HCT116 (cell line): ENCODE measurements around the gene FAM171A1. TPM values are rescaled to one million over a fixed set of nuclear protein-coding genes. Genes with fewer than 3 reads are reported as not detected.

ENCODE experiments used
- ATAC-seq: fragments of 200-7000 bp; cut with Tn5 transposase; 2 replicates; pipeline ENCODE4 v1.9.1; 2020; ENCODE audit warnings: mild to moderate bottlenecking, moderate library complexity
- BruUV-seq: library from RNA; stranded (reverse); fragments of 400-500 nt; replicated peaks from 2 replicates; lab custom pipeline; 2021; lab: Mats Ljungman, UMichigan
- CTCF ChIA-PET: fragments of 300-600 bp; sonication (Branson Sonifier 250); formaldehyde crosslinking; loops from one replicate; lab custom pipeline; 2021; ENCODE audit warnings: antibody characterized with exemption; lab: Charles Lee
- POLR2A ChIA-PET: fragments of 300-600, 350-600 bp; sonication (Branson Sonifier 250); formaldehyde crosslinking; loops from one replicate; lab custom pipeline; 2021; ENCODE audit warnings: antibody characterized with exemption; lab: Charles Lee
- RAD21 ChIA-PET, 2 experiments: fragments of 300-600 bp; sonication (Branson Sonifier 250); formaldehyde crosslinking; loops; one replicate each; lab custom pipeline; 2023; ENCODE audit warnings: low total read pairs in 2 of 2; ENCODE audit not compliant: uncharacterized antibody in 2 of 2, unreplicated experiment in 2 of 2, low non-redundant PET in 1 of 2; lab: Charles Lee
- DNase-seq: peaks from one replicate; pipeline ENCODE4 v3.0.0-alpha.2; 2010; ENCODE audit warnings: low read depth, low spot score
- H2AFZ ChIP-seq: fragments of 200-600 bp; shearing (Covaris generic), sonication (generic); 2 replicates; pipeline ENCODE4 v1.6.1; 2017; ENCODE audit warnings: low read depth, mixed run types, mixed read lengths, antibody characterized with exemption, low read length; ENCODE audit not compliant: poor library complexity, severe bottlenecking
- H3K27ac ChIP-seq: 2 replicates; pipeline ENCODE4 v1.5.1; 2012; ENCODE audit warnings: low read depth, low read length
- H3K27me3 ChIP-seq: fragments of 200-600 bp; sonication (generic); 2 replicates; pipeline ENCODE4 v1.6.1; 2016; ENCODE audit warnings: mixed run types, low read length, mixed read lengths; ENCODE audit not compliant: insufficient read depth
- H3K36me3 ChIP-seq, 2 experiments: fragments of 200-500 bp in 1 of 2; fragments of 200-600 bp in 1 of 2; sonication (Bioruptor generic) in 1 of 2; sonication (generic) in 1 of 2; 2 replicates each; pipeline versions ENCODE4 v1.5.1 to v1.6.1; 2014 to 2016; ENCODE audit warnings: low read length in 2 of 2, inconsistent platforms in 1 of 2, mixed read lengths in 1 of 2, mixed run types in 1 of 2; ENCODE audit not compliant: insufficient read depth in 2 of 2, control insufficient read depth in 1 of 2
- H3K4me1 ChIP-seq, 2 experiments: fragments of 200-600 bp in 1 of 2; sonication (generic) in 1 of 2; 2 replicates each; pipeline versions ENCODE4 v1.5.1 to v1.6.1; 2012 to 2017; ENCODE audit warnings: low read length in 2 of 2, inconsistent platforms in 1 of 2, mild to moderate bottlenecking in 1 of 2, mixed read lengths in 1 of 2, mixed run types in 1 of 2, moderate library complexity in 1 of 2; ENCODE audit not compliant: insufficient read depth in 2 of 2, control insufficient read depth in 1 of 2
- H3K4me2 ChIP-seq: fragments of 200-600 bp; sonication (generic); 2 replicates; pipeline ENCODE4 v1.6.1; 2017; ENCODE audit warnings: mixed run types, low read length, mixed read lengths
- H3K4me3 ChIP-seq, 2 experiments: fragments of 200-600 bp in 1 of 2; sonication (generic) in 1 of 2; replicated peaks in 1 of 2; 2 replicates each; pipeline ENCODE4 v1.5.1; 2011 to 2016; ENCODE audit warnings: low read length in 2 of 2, control low read depth in 1 of 2, low read depth in 1 of 2, mild to moderate bottlenecking in 1 of 2, mixed read lengths in 1 of 2, mixed run types in 1 of 2
- H3K79me2 ChIP-seq: fragments of 200-600 bp; sonication (generic); 2 replicates; pipeline ENCODE4 v1.6.1; 2017; ENCODE audit warnings: mild to moderate bottlenecking, mixed run types, low read length, moderate library complexity, mixed read lengths; ENCODE audit not compliant: insufficient read depth
- H3K9ac ChIP-seq: fragments of 200-600 bp; sonication (generic); 2 replicates; pipeline ENCODE4 v1.6.1; 2016; ENCODE audit warnings: low read length, mixed read lengths
- H3K9me2 ChIP-seq: fragments of 200-600 bp; sonication (generic), shearing (Covaris generic); 2 replicates; pipeline ENCODE4 v1.6.1; 2017; ENCODE audit warnings: mixed run types, mild to moderate bottlenecking, moderate library complexity; ENCODE audit not compliant: insufficient read depth
- H3K9me3 ChIP-seq, 2 experiments: fragments of 200-500 bp in 1 of 2; fragments of 200-600 bp in 1 of 2; sonication (Bioruptor generic) in 1 of 2; sonication (generic) in 1 of 2; 2 replicates each; pipeline ENCODE4 v1.6.1; 2014 to 2017; ENCODE audit warnings: low read length in 2 of 2, mixed read lengths in 2 of 2, inconsistent platforms in 1 of 2, low read depth in 1 of 2, mild to moderate bottlenecking in 1 of 2, mixed run types in 1 of 2, moderate library complexity in 1 of 2; ENCODE audit not compliant: control insufficient read depth in 1 of 2, insufficient read depth in 1 of 2
- H4K20me1 ChIP-seq: fragments of 200-600 bp; sonication (generic), shearing (Covaris generic); 2 replicates; pipeline ENCODE4 v1.6.1; 2017; ENCODE audit warnings: mixed run types, mild to moderate bottlenecking, moderate library complexity; ENCODE audit not compliant: insufficient read depth
- ATF3 ChIP-seq: IDR thresholded peaks from 2 replicates; pipeline ENCODE4 v1.6.1; 2012
- CBX3 ChIP-seq: IDR thresholded peaks from 2 replicates; pipeline ENCODE4 v1.6.1; 2012; ENCODE audit warnings: low read depth
- CTCF ChIP-seq, 3 experiments: fragments of 200-600 bp in 1 of 3; sonication (generic) in 1 of 3; IDR thresholded peaks in 2 of 3; conservative IDR thresholded peaks in 1 of 3; 2 replicates each; pipeline ENCODE4 v1.5.1; 2012 to 2017; ENCODE audit warnings: low read depth in 2 of 3, low read length in 2 of 3, antibody characterized with exemption in 1 of 3, borderline replicate concordance in 1 of 3, control low read depth in 1 of 3, mild to moderate bottlenecking in 1 of 3, mixed read lengths in 1 of 3, mixed run types in 1 of 3, moderate library complexity in 1 of 3; ENCODE audit not compliant: insufficient read depth in 1 of 3
- EGR1 ChIP-seq: IDR thresholded peaks from 2 replicates; pipeline ENCODE4 v1.6.1; 2012; ENCODE audit warnings: low read depth
- ELF1 ChIP-seq: IDR thresholded peaks from 2 replicates; pipeline ENCODE4 v1.6.1; 2012; ENCODE audit warnings: low read depth, borderline replicate concordance
- EZH2 ChIP-seq: fragments of 200-600 bp; sonication (generic); IDR thresholded peaks from 2 replicates; pipeline ENCODE4 v1.6.1; 2017; ENCODE audit warnings: antibody characterized with exemption, mixed run types
- EZH2phosphoT487 ChIP-seq: fragments of 200-600 bp; IDR thresholded peaks from 2 replicates; pipeline ENCODE4 v1.6.1; 2018; ENCODE audit warnings: antibody characterized with exemption, borderline replicate concordance
- FOSL1 ChIP-seq: IDR thresholded peaks from 2 replicates; pipeline ENCODE4 v1.6.1; 2012; ENCODE audit warnings: low read depth
- MAX ChIP-seq: IDR thresholded peaks from 2 replicates; pipeline ENCODE4 v1.6.1; 2012
- POLR2A ChIP-seq: IDR thresholded peaks from 2 replicates; pipeline ENCODE4 v1.7.0; 2011; ENCODE audit warnings: borderline replicate concordance; ENCODE audit not compliant: insufficient read depth, insufficient read length; ENCODE audit errors: extremely low read depth
- POLR2AphosphoS5 ChIP-seq: IDR thresholded peaks from 2 replicates; pipeline ENCODE4 v1.6.1; 2011; ENCODE audit warnings: mild to moderate bottlenecking, low read depth, low read length, moderate library complexity
- RAD21 ChIP-seq: IDR thresholded peaks from 2 replicates; pipeline ENCODE4 v1.6.1; 2012; ENCODE audit warnings: low read depth, mild to moderate bottlenecking
- SP1 ChIP-seq: IDR thresholded peaks from 2 replicates; pipeline ENCODE4 v1.6.1; 2012; ENCODE audit warnings: low read depth
- SRF ChIP-seq: IDR thresholded peaks from 2 replicates; pipeline ENCODE4 v1.6.1; 2012; ENCODE audit warnings: low read depth
- YY1 ChIP-seq: IDR thresholded peaks from 2 replicates; pipeline ENCODE4 v1.6.1; 2011; ENCODE audit warnings: low read length, low read depth, moderate library complexity, mild to moderate bottlenecking; ENCODE audit not compliant: insufficient replicate concordance; ENCODE audit errors: extremely low read depth
- ZFX ChIP-seq: fragments of 450-650 bp; IDR thresholded peaks from 2 replicates; pipeline ENCODE4 v1.6.1; 2017
- intact Hi-C: fragments of 100-400 bp; cut with micrococcal nuclease; formaldehyde crosslinking; loops from 2 replicates; pipeline ENCODE4 v1.10.0; 2022
- total RNA-seq: library from RNA; stranded (reverse); gene quantifications from one replicate; pipeline ENCODE4 v1.2.1, GENCODE V29; 2021; ENCODE audit not compliant: unreplicated experiment

The FAM171A1 gene
- total RNA-seq, 1 experiment from 2014 or later: 32.5 TPM

- DNase-seq (no peak), ATAC-seq (no peak)
- intact Hi-C loops: no loop called here
- no peak overlapping the region for H3K27ac ChIP-seq
- H2AFZ ChIP-seq: no peak overlapping the region
- TF ChIP-seq FOSL1 (no peak), SRF (no peak), YY1 (no peak), ZFX (no peak), POLR2A (no peak), EGR1 (no peak), CBX3 (no peak), ATF3 (no peak), MAX (no peak), POLR2AphosphoS5 (no peak), ELF1 (no peak), SP1 (no peak), EZH2 (no peak)
- H3K79me2 ChIP-seq: peaks cover 20% of the 10 kb centered on the region
- H3K36me3 ChIP-seq: no peaks in the 10 kb centered on the region
- no peaks in the 10 kb centered on the region for H4K20me1 ChIP-seq
- ChIA-PET POLR2A (no interaction called here), CTCF (no interaction called here), RAD21 (no interaction called here)
- H3K27me3 ChIP-seq: no peaks in the 10 kb centered on the region
- H3K4me3 ChIP-seq: no peak overlapping the region
- no peak overlapping the region for H3K9ac ChIP-seq
- no peak overlapping the region for H3K4me2 ChIP-seq
- no peaks in the 10 kb centered on the region for H3K4me1 ChIP-seq
- no peaks in the 10 kb centered on the region for H3K9me2 ChIP-seq
- no TSS peak for BruUV-seq
- no peaks in the 10 kb centered on the region for H3K9me3 ChIP-seq
These were observed 80.4 kb downstream of the FAM171A1 start for GRCh38 chr10:15290671-15291070.

- RAD21 ChIA-PET: no interaction called here
- CTCF ChIA-PET: no interaction called here
- TF ChIP-seq CBX3 (no peak), RAD21 (no peak), POLR2AphosphoS5 (no peak), EZH2phosphoT487 (no peak), ELF1 (no peak), CTCF (IDR thresholded peaks at IDR 0.05 in 2 of 3, conservative IDR thresholded peaks at IDR 0.05 in 1 of 3; ENCODE audit: borderline replicate concordance in 1 of 3, insufficient read depth in 1 of 3, low read depth in 2 of 3, low read length in 2 of 3) (no peak), MAX (no peak), ATF3 (no peak)
These were observed 80.9 kb downstream of the FAM171A1 start for GRCh38 chr10:15290150-15290549.

More at GRCh38 chr10:15290150-15290549, 80.9 kb downstream of the FAM171A1 start:
- Histone ChIP-seq H3K9me3 (no peaks in the 10 kb centered on the region), H3K4me3 (no peak overlapping the region), H3K4me1 (no peaks in the 10 kb centered on the region), H3K4me2 (no peak overlapping the region), H3K79me2 (peaks cover 20% of the 10 kb centered on the region), H3K27me3 (no peaks in the 10 kb centered on the region), H4K20me1 (no peaks in the 10 kb centered on the region), H3K9me2 (no peaks in the 10 kb centered on the region), H2AFZ (no peak overlapping the region), H3K9ac (no peak overlapping the region), H3K36me3 (no peaks in the 10 kb centered on the region), H3K27ac (no peak overlapping the region)
- no peak for ATAC-seq
- intact Hi-C loops: no loop called here
- BruUV-seq: no TSS peak
- POLR2A ChIA-PET: no interaction called here
- no peak for DNase-seq
